Stimulated activated CD4-positive, alpha-beta T cell treated with anti-CD3 and anti-CD28 coated beads, Interleukin-15, amount 100 ng/mL, for 48 hours (primary cell): ENCODE results near the gene FHIT.
A peak's percentile ranks its signal among the peaks of the same experiment; 100 is the strongest.

Source experiments
- DNase-seq, 2 donors: peaks; one replicate each; pipeline ENCODE4 v3.0.0-alpha.2; 2020; ENCODE audit warnings: low read depth in 2 of 2

FHIT gene

DNA sequence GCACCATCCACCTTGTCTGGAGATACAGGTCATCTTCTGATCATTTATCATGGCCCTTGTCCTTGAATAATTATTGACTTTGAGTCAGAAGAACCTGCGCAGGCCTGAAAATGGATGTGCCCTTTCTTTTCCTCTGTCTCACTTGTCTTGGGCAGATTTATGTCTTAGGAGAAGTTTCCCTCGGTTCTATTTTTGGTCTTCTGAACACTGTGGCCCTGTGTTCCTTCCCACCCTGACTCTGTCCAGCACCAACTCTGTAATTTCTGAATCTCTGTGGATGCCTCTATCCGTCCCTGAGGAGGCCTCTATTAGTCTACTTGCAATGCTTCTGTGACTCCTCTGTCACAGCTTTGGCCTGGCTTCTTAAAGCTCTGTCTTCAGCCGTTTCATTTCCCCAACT lies 1520.7 kb downstream of the FHIT start:
- no peak for DNase-seq

DNA sequence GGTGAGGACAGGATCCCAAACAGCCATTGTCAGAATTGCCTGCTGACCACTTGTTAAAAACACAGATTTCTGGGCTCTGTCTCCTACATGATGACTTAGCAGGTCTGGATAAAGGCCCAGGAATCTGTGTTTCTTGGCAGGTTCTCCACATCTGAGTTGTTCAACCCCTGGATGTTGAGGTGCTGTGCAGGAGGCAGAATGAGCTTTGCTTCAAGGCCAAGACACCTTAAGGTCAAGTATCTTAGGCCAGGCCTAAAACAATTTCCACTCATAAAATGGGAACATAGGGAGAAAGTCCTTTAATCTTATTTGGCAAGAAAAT lies 1522.7 kb downstream of the FHIT start:
- DNase-seq = no peak

GRCh38 chr3:59727902-59728586 lies 1523.2 kb downstream of the FHIT start:
- DNase-seq = no peak

GRCh38 chr3:59726279-59726678 lies 1525.0 kb downstream of the FHIT start:
- peak; percentile 8 to 19 for DNase-seq

DNA sequence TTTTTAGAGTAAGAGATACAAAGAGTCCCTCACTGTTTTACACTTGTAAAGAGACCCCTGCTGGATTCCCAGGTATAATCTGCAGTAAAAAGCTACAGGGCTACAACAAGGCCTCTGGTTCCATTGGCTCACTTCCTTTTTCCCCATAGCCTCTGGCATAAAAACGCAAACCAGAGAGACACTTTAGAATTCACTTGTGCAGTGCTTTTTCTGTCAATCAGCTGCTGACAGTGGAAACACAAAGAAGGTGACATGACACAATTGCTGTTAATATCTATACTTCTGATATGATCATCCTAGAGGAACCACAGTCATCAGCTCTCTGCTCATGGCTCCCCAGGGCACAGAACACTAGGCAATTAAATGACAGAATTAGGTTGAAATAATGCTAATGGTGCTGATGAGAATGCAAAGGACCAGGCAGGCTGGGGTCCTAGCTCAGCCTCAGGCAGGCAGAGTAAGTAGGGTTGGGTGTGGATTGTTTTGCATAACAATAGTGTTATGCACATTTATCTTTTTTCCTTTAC lies 1533.5 kb downstream of the FHIT start:
- DNase-seq = no peak

GRCh38 chr3:59714066-59714465 lies 1537.2 kb downstream of the FHIT start:
- no peak for DNase-seq

GRCh38 chr3:59710554-59710953 lies 1540.7 kb downstream of the FHIT start:
- DNase-seq = no peak

DNA sequence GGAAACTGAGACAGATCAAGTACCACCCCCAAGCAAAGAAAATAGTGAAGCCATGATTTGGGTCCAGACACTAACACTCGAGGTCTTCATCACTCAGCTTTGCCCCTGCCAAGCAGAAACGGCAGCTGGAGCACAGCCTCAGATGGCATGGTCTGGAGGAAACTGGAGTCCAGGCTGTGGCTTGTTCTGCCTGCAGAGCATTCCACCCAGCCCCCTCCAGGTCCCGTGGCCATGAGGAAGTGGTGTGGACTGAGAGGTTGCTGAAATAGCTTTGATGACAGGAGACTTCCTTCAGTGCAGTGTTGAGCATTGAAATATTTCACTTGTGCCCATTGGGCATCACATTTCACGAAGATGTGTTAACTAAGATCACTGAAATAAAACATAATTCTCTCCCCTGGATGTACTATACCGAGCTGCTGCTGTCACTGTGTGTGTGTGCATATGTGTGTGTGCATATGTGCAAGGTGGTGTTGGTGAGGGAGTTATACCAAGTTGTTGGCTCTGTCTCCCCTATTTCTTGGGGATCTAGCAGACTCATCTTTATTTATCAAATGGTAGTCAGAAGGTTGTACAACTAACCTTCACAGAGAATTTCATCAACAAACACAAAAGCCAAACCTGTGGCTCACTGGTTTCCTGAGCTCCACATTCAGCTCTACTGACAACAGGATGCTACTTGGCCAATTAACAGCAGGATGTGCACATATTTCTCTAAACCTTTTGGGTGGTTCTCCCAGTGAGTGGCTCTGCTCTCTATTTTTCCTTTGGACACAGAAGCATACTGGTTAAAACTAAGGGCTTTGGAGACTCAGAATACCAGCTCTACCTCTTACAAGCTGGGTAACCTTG lies 1541.3 kb downstream of the FHIT start:
- no peak for DNase-seq

GRCh38 chr3:59708202-59708601 lies 1543.0 kb downstream of the FHIT start:
- no peak for DNase-seq

DNA sequence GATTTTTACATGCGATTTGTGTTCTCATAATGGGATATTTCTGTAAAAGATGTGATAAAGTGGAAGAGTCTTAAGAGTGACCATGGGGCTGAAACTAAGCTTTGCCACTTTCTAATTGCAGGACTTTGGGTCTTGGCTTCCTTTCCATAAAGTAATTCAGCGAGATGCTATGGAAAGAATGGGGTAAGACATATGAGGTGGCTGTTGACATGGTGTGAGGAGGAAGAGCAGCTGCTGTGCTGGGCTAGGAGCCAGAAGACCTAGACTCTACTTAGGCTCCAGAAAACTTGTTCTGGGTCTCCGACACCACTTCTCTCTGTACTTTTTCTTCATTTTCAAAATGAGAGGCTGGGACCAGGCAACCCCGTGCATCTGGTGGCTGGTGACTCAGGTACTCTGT lies 1547.0 kb downstream of the FHIT start:
- DNase-seq = no peak

DNA sequence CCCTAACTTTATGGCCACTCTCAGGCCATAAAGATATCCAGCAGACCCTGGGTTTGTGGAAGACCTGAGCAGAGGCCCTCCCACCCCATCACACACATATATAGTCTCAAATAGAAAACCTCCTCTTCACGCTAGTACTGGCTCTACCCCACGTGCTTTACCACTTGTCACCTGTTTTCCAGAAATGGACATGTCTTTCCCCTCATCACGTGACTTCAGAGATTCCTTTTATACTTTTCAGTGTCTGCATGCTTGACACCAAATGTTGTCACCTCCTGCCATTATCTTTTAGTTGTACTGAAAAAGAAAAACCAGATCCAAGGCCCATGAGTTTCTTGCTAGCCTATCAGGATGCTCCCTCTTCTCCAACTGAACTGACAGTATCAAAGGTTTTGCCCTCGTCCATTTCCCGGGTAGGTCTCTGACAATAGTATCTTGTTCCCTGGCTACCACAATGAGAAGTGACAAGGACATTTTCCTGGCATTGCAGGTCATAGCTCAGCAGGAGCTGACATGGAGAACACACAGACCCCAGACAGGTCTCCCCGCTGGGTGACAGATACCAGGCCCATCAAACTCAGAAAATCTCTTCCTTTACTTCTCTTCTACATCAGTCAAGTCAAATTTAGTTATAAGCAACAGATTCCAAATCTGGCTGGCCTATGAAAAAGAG lies 1551.5 kb downstream of the FHIT start:
- no peak for DNase-seq
